K562 (cell line): ENCODE measurements around the gene NLK. TPM values are rescaled to one million over a fixed set of nuclear protein-coding genes. Genes with fewer than 3 reads are reported as not detected.

Experiments
- ATAC-seq: fragments of 200-7000 bp; cut with Tn5 transposase; 3 replicates; pipeline ENCODE4 v1.9.1; 2020; ENCODE audit warnings: moderate library complexity
- BruUV-seq: library from RNA; stranded (reverse); fragments of 400-500 nt; replicated peaks from 2 replicates; lab custom pipeline; 2021; lab: Mats Ljungman, UMichigan
- CTCF ChIA-PET: fragments of 300-600 bp; formaldehyde crosslinking; extraction: SDS; loops from one replicate; lab custom pipeline; 2021; ENCODE audit warnings: low intra/inter-chr PET ratio; lab: Yijun Ruan, JAX
- POLR2A ChIA-PET: fragments of 300-600, 350-650 bp; sonication (Branson Sonifier 250); formaldehyde crosslinking; extraction: SDS; loops from one replicate; lab custom pipeline; 2021; ENCODE audit warnings: antibody characterized with exemption, inconsistent platforms; lab: Yijun Ruan, JAX
- DNase-seq, 4 experiments: peaks; one replicate each; pipeline versions ENCODE4 v3.0.0 to v3.0.0-alpha.2; 2011 to 2018; ENCODE audit warnings: low spot score in 3 of 4, mixed read lengths in 3 of 4; ENCODE audit errors: extremely low read depth in 1 of 4
- FAIRE-seq: peaks from 2 replicates; lab custom pipeline; 2011; peaks lifted over from hg19 to GRCh38; lab: Jason Lieb, UNC
- H2AFZ ChIP-seq: 2 replicates; pipeline ENCODE4 v1.6.0; 2011; ENCODE audit warnings: low read depth, low read length, control low read depth, inconsistent platforms
- H3K27ac ChIP-seq: fragments of 200-600 bp; 3 replicates; pipeline ENCODE4 v1.8.0; 2011; ENCODE audit warnings: low read depth, mild to moderate bottlenecking, control low read depth, inconsistent platforms, low read length, moderate library complexity, mixed read lengths; ENCODE audit errors: extremely low read depth
- H3K27me3 ChIP-seq, 2 experiments: fragments of 300-600 bp in 1 of 2; 2 replicates in 1 of 2; 3 replicates in 1 of 2; pipeline versions ENCODE4 v1.6.0 to v1.8.0; 2011; ENCODE audit warnings: inconsistent platforms in 2 of 2, low read length in 2 of 2, mild to moderate bottlenecking in 1 of 2, mixed read lengths in 1 of 2, moderate library complexity in 1 of 2; ENCODE audit not compliant: control insufficient read depth in 2 of 2, insufficient read depth in 2 of 2
- H3K36me3 ChIP-seq: fragments of 300-600 bp; 3 replicates; pipeline ENCODE4 v1.8.0; 2011; ENCODE audit warnings: mild to moderate bottlenecking, low read length, inconsistent platforms; ENCODE audit not compliant: control insufficient read depth, insufficient read depth
- H3K4me1 ChIP-seq, 2 experiments: fragments of 200-600 bp in 1 of 2; replicated peaks in 1 of 2; 2 replicates in 1 of 2; 3 replicates in 1 of 2; pipeline versions ENCODE4 v1.5.1 to v1.8.0; 2011; ENCODE audit warnings: inconsistent platforms in 2 of 2, low read length in 2 of 2, mild to moderate bottlenecking in 1 of 2, mixed read lengths in 1 of 2, moderate library complexity in 1 of 2; ENCODE audit not compliant: control insufficient read depth in 2 of 2, insufficient read depth in 2 of 2
- H3K4me2 ChIP-seq: 2 replicates; pipeline ENCODE4 v1.6.1; 2011; ENCODE audit warnings: low read length, control low read depth, inconsistent platforms, mixed read lengths; ENCODE audit not compliant: insufficient read depth
- H3K4me3 ChIP-seq: fragments of 200-600 bp; sonication (generic), shearing (Covaris generic); 2 replicates; pipeline ENCODE4 v1.5.1; 2016; ENCODE audit warnings: control low read depth, inconsistent platforms
- H3K79me2 ChIP-seq: fragments of 200-600 bp; 3 replicates; pipeline ENCODE4 v1.8.0; 2011; ENCODE audit warnings: low read length, inconsistent platforms; ENCODE audit not compliant: control insufficient read depth, insufficient read depth
- H3K9ac ChIP-seq, 2 experiments: 2 replicates each; pipeline versions ENCODE4 v1.6.0 to v1.6.1; 2011; ENCODE audit warnings: low read depth in 2 of 2, low read length in 2 of 2, control low read depth in 1 of 2, inconsistent platforms in 1 of 2, mild to moderate bottlenecking in 1 of 2, mixed read lengths in 1 of 2; ENCODE audit not compliant: insufficient read depth in 1 of 2
- H3K9me1 ChIP-seq: one replicate; pipeline ENCODE4 v1.6.0; 2011; ENCODE audit warnings: inconsistent platforms, mild to moderate bottlenecking, low read length, moderate library complexity; ENCODE audit not compliant: control insufficient read depth, insufficient read depth
- H3K9me3 ChIP-seq: replicated peaks from 2 replicates; pipeline ENCODE4 v1.5.1; 2011; ENCODE audit warnings: low read depth, low read length, inconsistent platforms; ENCODE audit not compliant: control insufficient read depth, insufficient read depth
- H4K20me1 ChIP-seq: replicated peaks from 2 replicates; pipeline ENCODE4 v1.6.1; 2011; ENCODE audit warnings: low read length, inconsistent platforms, mixed read lengths; ENCODE audit not compliant: control insufficient read depth, insufficient read depth
- ATF6 ChIP-seq: sonication (generic); formaldehyde crosslinking; IDR thresholded peaks from 2 replicates; pipeline ENCODE4 v1.4.0; 2020; ENCODE audit warnings: mild to moderate bottlenecking, missing genetic modification reagents
- CREB3L1 ChIP-seq: fragments of 450-650 bp; IDR thresholded peaks from 2 replicates; pipeline ENCODE4 v1.6.1; 2014; ENCODE audit warnings: low read depth, mild to moderate bottlenecking, moderate library complexity, borderline replicate concordance
- CXXC5 ChIP-seq: fragments of 250-450 bp; sonication (Bioruptor Pico); IDR thresholded peaks from 2 replicates; pipeline ENCODE4 v1.8.0; 2022; ENCODE audit warnings: inconsistent platforms, mild to moderate bottlenecking, moderate library complexity
- EP300 ChIP-seq: IDR thresholded peaks from 2 replicates; pipeline ENCODE4 v1.6.1; 2012; ENCODE audit warnings: low read length, improper control_type of control experiment
- HMGN3 ChIP-seq: IDR thresholded peaks from 2 replicates; pipeline ENCODE4 v1.6.1; 2011; ENCODE audit warnings: borderline replicate concordance, low read depth, mild to moderate bottlenecking, mixed read lengths, low read length; ENCODE audit not compliant: insufficient read length; ENCODE audit errors: extremely low read depth
- ILF3 ChIP-seq: fragments of 450-650 bp; IDR thresholded peaks from 2 replicates; pipeline ENCODE4 v1.6.1; 2018; ENCODE audit warnings: antibody characterized with exemption, mild to moderate bottlenecking, moderate library complexity, borderline replicate concordance
- KLF13 ChIP-seq: fragments of 450-650 bp; IDR thresholded peaks from 2 replicates; pipeline ENCODE4 v1.6.1; 2016; ENCODE audit warnings: missing genetic modification characterization, low read depth, mild to moderate bottlenecking, missing compliant biosample characterization, moderate library complexity, borderline replicate concordance
- NFE2 ChIP-seq: IDR thresholded peaks from 2 replicates; pipeline ENCODE4 v1.6.1; 2014; ENCODE audit warnings: antibody characterized with exemption, low read depth
- NFIC ChIP-seq: fragments of 450-650 bp; IDR thresholded peaks from 2 replicates; pipeline ENCODE4 v1.6.1; 2017; ENCODE audit warnings: mild to moderate bottlenecking, inconsistent platforms
- SRF ChIP-seq, 2 experiments: fragments of 250-450, 450-650 bp in 1 of 2; sonication (Bioruptor Pico) in 1 of 2; sonication (generic) in 1 of 2; formaldehyde crosslinking; IDR thresholded peaks; 2 replicates each; pipeline versions ENCODE4 v1.5.0 to v1.5.1; 2020 to 2022; ENCODE audit warnings: mild to moderate bottlenecking in 1 of 2, missing genetic modification reagents in 1 of 2
- ZFP1 ChIP-seq: fragments of 450-650 bp; formaldehyde crosslinking; IDR thresholded peaks from 2 replicates; pipeline ENCODE4 v1.4.0; 2020; ENCODE audit warnings: mild to moderate bottlenecking, mixed read lengths
- ZFP36 ChIP-seq: fragments of 150-350 bp; IDR thresholded peaks from 2 replicates; pipeline ENCODE4 v1.6.1; 2018; ENCODE audit warnings: low read length, low read depth; ENCODE audit not compliant: partially characterized antibody
- ZFPM2 ChIP-seq: fragments of 250-450 bp; sonication (Bioruptor Pico); IDR thresholded peaks from 2 replicates; pipeline ENCODE4 v1.5.1; 2022; ENCODE audit warnings: mild to moderate bottlenecking
- ZNF354B ChIP-seq: fragments of 250-450 bp; sonication (Bioruptor Pico); IDR thresholded peaks from 2 replicates; pipeline ENCODE4 v1.4.0; 2020
- ZNF384 ChIP-seq: IDR thresholded peaks from 2 replicates; pipeline ENCODE4 v1.6.1; 2012; ENCODE audit warnings: low read depth, low read length, improper control_type of control experiment
- ZNF639 ChIP-seq, 2 experiments: fragments of 200-800 bp in 1 of 2; sonication (Bioruptor generic) in 1 of 2; sonication (generic) in 1 of 2; formaldehyde crosslinking in 1 of 2; IDR thresholded peaks in 1 of 2; conservative IDR thresholded peaks in 1 of 2; 2 replicates each; pipeline versions ENCODE4 v1.5.0 to v1.6.1; 2016 to 2020; ENCODE audit warnings: missing compliant biosample characterization in 1 of 2, missing genetic modification characterization in 1 of 2, missing genetic modification reagents in 1 of 2
- WGBS: fragments of 100-300 bp; shearing (Covaris generic); methylation state at CpG from one replicate; pipeline ENCODE4 v1.1.6; 2016; ENCODE audit warnings: low coverage, mixed read lengths; ENCODE audit not compliant: insufficient coverage; ENCODE audit errors: missing lambda C conversion rate; 5-methylcytosine and 5-hydroxymethylcytosine counted together
- in situ Hi-C: fragments of 300-500 bp; cut with MboI; formaldehyde crosslinking; loops from 4 replicates; pipeline ENCODE4 v1.15.0; 2018; ENCODE audit warnings: inconsistent platforms, mixed read lengths
- intact Hi-C: fragments of 100-400 bp; cut with micrococcal nuclease; formaldehyde crosslinking; loops from 2 replicates; pipeline ENCODE4 v1.14.2; 2022
- polyA plus RNA-seq, 8 experiments: library from polyadenylated mRNA; depleted of rRNA in 4 of 8; stranded (reverse) in 5 of 8; unstranded in 3 of 8; fragments of >200 nt; fragmentation: Nextera tagmentation in 2 of 8; fragmentation: Illumina TruSeq in 1 of 8; extraction: Ambion mirVana in 2 of 8; extraction: Trizol in 1 of 8; gene quantifications; 2 replicates each; pipeline versions ENCODE4 v1.2.1 to v1.2.3, GENCODE V29; 2011 to 2014; ENCODE audit warnings: inconsistent platforms in 1 of 8, missing spikeins in 1 of 8
- total RNA-seq, 7 experiments: library from RNA; depleted of rRNA in 6 of 7; stranded (reverse); fragments of >200 nt in 6 of 7; fragmentation: Illumina TruSeq in 2 of 7; extraction: Trizol in 2 of 7; gene quantifications; 2 replicates each; pipeline versions ENCODE4 v1.2.1 to v1.2.3, GENCODE V29; 2011 to 2021; ENCODE audit warnings: low replicate concordance in 1 of 7

NLK gene
- total and polyA plus RNA-seq, 9 of the 15 experiments (the other 6 are each of a cell fraction or from before 2014, with no cell fraction given), result 10.9 to 59.6 (median 26.7) TPM

GRCh38 chr17:28033972-28034714, 8.3 kb upstream of the NLK start:
- intact Hi-C loops, result no loop called here
- POLR2A ChIA-PET, result interaction anchor here (0.6 to 1.4 kb wide), 2 partner anchors 23 to 71 kb away, joined by 3 to 4 read pairs; no protein-coding TSS in a partner anchor
- Histone ChIP-seq H3K4me2 (peak overlapping the region; percentile 78), H3K27ac (peak overlapping the region; percentile 94), H3K4me1 (peaks cover 11 to 42% of the 10 kb centered on the region in 2 experiments), H2AFZ (peak overlapping the region; percentile 96), H4K20me1 (no peaks in the 10 kb centered on the region), H3K79me2 (no peaks in the 10 kb centered on the region), H3K4me3 (0 out of 2 replicates have a peak overlapping the region, but pooled peaks have one; percentile 4), H3K27me3 (no peaks in the 10 kb centered on the region), H3K9ac (peak overlapping the region; percentile 10 to 78; a peak in 3 of 4 replicates), H3K9me1 (no peaks in the 10 kb centered on the region), H3K36me3 (no peaks in the 10 kb centered on the region), H3K9me3 (no peaks in the 10 kb centered on the region; the same call in 1 of the 2 replicates)
- FAIRE-seq, result peak; percentile 93
- under 1% methylated on average over 8 of the region's 8 CpGs for WGBS
- no TSS peak for BruUV-seq
- in situ Hi-C loops, result no loop called here
- peak; percentile 29 to 90 (median 56) for DNase-seq
- CTCF ChIA-PET, result no interaction called here
- peak; percentile 82 for ATAC-seq
- TF ChIP-seq NFE2, result peak; percentile 97
- TF ChIP-seq ZFP1 (CRISPR knock-in tag), result no peak
- TF ChIP-seq ILF3, result no peak
- peak; percentile 64 for TF ChIP-seq NFIC
- TF ChIP-seq KLF13, result no peak
- no peak for TF ChIP-seq ATF6
- peak; percentile 49 for TF ChIP-seq ZFP36
- TF ChIP-seq HMGN3, result no peak
- TF ChIP-seq ZNF354B, result no peak
- peak; percentile 27; the same call in 1 of the 2 replicates for TF ChIP-seq CXXC5 (CRISPR knock-in tag)
- TF ChIP-seq EP300, result peak; percentile 56; the same call in 1 of the 2 replicates
- TF ChIP-seq ZFPM2 (CRISPR knock-in tag), result no peak
- 0 out of 2 replicates have a peak, but pooled peaks have one; percentile 50 for TF ChIP-seq CREB3L1
- TF ChIP-seq ZNF639 (CRISPR knock-in tag; conservative IDR thresholded peaks at IDR 0.05 in 1 of 2, IDR thresholded peaks at IDR 0.05 in 1 of 2), result peak in 1 of 2 experiments; percentile 74; a peak in 1 of 4 replicates
- peak; percentile 60 to 97; a peak in 3 of 4 replicates for TF ChIP-seq SRF (CRISPR knock-in tag; IDR thresholded peaks at IDR 0.05)
- no peak for TF ChIP-seq ZNF384
